Transverse colon (tissue), 4 donors: ENCODE measurements around the gene SMYD3. TPM values are rescaled to one million over a fixed set of nuclear protein-coding genes. Genes with fewer than 3 reads are reported as not detected.

Experiments used
- DNase-seq: peaks from one replicate; pipeline ENCODE4 v3.0.0-alpha.2; 2019
- H3K27ac ChIP-seq, 4 donors: fragments of 200-600 bp; sonication (generic); 2 replicates each; pipeline ENCODE4 v1.5.1; 2016 to 2018; ENCODE audit warnings: inconsistent platforms in 4 of 4
- H3K27me3 ChIP-seq: fragments of 200-600 bp; sonication (generic); 2 replicates; pipeline ENCODE4 v1.5.1; 2017; ENCODE audit warnings: inconsistent platforms
- H3K36me3 ChIP-seq, 4 donors: fragments of 200-600 bp; sonication (generic); 2 replicates each; pipeline ENCODE4 v1.5.1; 2017 to 2019; ENCODE audit warnings: inconsistent platforms in 4 of 4
- H3K4me1 ChIP-seq, 4 donors: fragments of 200-600 bp; sonication (generic); 2 replicates each; pipeline ENCODE4 v1.5.1; 2017 to 2020; ENCODE audit warnings: inconsistent platforms in 4 of 4
- H3K4me3 ChIP-seq, 4 donors: fragments of 200-600 bp; sonication (generic); 1 replicate in 1 of 4; 2 replicates in 3 of 4; pipeline versions ENCODE4 v1.5.1 to v1.6.1; 2017 to 2019; ENCODE audit warnings: inconsistent platforms in 4 of 4
- H3K9me3 ChIP-seq, 2 donors: fragments of 200-600 bp; sonication (generic); 2 replicates each; pipeline ENCODE4 v1.5.1; 2017 to 2019; ENCODE audit warnings: inconsistent platforms in 2 of 2
- EP300 ChIP-seq: sonication (generic); formaldehyde crosslinking; IDR thresholded peaks from one replicate; pipeline ENCODE4 v1.6.1; 2017; ENCODE audit warnings: antibody characterized with exemption, low read depth
- POLR2A ChIP-seq: fragments of 450-650 bp; IDR thresholded peaks from one replicate; pipeline ENCODE4 v1.6.1; 2016; ENCODE audit warnings: antibody characterized with exemption, mild to moderate bottlenecking, moderate library complexity
- POLR2AphosphoS5 ChIP-seq, 3 donors: sonication (generic); formaldehyde crosslinking; IDR thresholded peaks; one replicate each; pipeline ENCODE4 v1.6.1; 2016; ENCODE audit warnings: antibody characterized with exemption in 3 of 3
- WGBS, 2 donors: methylation state at CpG; one replicate each; pipeline ENCODE4 v1.1.5; 2018; ENCODE audit warnings: low coverage in 1 of 2; 5-methylcytosine and 5-hydroxymethylcytosine counted together
- in situ Hi-C, 4 donors: fragments of 200-750 bp; cut with MboI; loops; one replicate each; pipeline versions ENCODE4 v1.15.0 to v1.15.1; 2017; ENCODE audit warnings: low sequenced_read_pairs in 3 of 4, low pct_ligation_motif_present in 1 of 4, low pct_unique_long_range_greater_than_20kb in 1 of 4
- intact Hi-C: fragments of 100-400 bp; cut with DNase I; formaldehyde crosslinking; loops from one replicate; pipeline ENCODE4 v1.15.1; 2023; ENCODE audit warnings: low total_unique reads
- total RNA-seq, 4 donors: library from RNA; depleted of rRNA; stranded (reverse); fragments of >200 nt; gene quantifications; one replicate each; pipeline ENCODE4 v1.1.0, GENCODE V29; 2016
- TF ChIP-seq, protein P1 (sequence below), 5 experiments: fragments of 200-600 bp in 3 of 5; fragments of 450-650 bp in 2 of 5; sonication (generic) in 3 of 5; IDR thresholded peaks; 1 replicate in 2 of 5; 2 replicates in 3 of 5; pipeline ENCODE4 v1.5.1; 2016 to 2017; ENCODE audit warnings: antibody characterized with exemption in 5 of 5, inconsistent platforms in 3 of 5, mild to moderate bottlenecking in 2 of 5, moderate library complexity in 1 of 5

SMYD3 gene
- total RNA-seq, 4 donors from 2014 or later = 10.5 to 31.3 (median 25.8) TPM

DNA sequence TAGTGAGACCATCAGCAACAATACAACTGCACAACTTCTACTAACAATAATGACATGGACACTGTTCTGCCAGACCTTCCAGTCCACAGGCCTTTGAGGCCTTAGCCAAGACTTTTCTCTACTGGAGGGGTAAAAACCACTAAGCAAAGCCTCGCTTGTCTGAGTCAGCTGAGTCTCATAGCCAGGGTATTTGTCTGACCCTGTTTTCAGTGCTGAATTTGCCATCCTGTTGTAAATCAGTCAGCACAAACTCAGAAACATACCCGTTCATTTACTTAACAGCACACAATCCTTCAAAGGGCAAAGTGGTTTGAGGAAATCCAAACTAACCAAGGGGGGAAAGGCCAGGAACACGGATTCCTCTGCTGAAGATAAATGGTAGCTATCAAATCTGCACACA lies 537.8 kb downstream of the SMYD3 start:
- H3K9me3 ChIP-seq = no peaks in the 10 kb centered on the region
- no peaks in the 10 kb centered on the region for H3K27me3 ChIP-seq
- DNase-seq = no peak
- H3K4me1 ChIP-seq = peaks cover 0 to 3% (median 0%) of the 10 kb centered on the region in 4 donors
- no peak for TF ChIP-seq POLR2AphosphoS5 (IDR thresholded peaks at IDR 0.05)
- TF ChIP-seq POLR2A = no peak
- no peak for TF ChIP-seq EP300
- TF ChIP-seq, protein P1, sequence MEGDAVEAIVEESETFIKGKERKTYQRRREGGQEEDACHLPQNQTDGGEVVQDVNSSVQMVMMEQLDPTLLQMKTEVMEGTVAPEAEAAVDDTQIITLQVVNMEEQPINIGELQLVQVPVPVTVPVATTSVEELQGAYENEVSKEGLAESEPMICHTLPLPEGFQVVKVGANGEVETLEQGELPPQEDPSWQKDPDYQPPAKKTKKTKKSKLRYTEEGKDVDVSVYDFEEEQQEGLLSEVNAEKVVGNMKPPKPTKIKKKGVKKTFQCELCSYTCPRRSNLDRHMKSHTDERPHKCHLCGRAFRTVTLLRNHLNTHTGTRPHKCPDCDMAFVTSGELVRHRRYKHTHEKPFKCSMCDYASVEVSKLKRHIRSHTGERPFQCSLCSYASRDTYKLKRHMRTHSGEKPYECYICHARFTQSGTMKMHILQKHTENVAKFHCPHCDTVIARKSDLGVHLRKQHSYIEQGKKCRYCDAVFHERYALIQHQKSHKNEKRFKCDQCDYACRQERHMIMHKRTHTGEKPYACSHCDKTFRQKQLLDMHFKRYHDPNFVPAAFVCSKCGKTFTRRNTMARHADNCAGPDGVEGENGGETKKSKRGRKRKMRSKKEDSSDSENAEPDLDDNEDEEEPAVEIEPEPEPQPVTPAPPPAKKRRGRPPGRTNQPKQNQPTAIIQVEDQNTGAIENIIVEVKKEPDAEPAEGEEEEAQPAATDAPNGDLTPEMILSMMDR (IDR thresholded peaks at IDR 0.05) = no peak
- H3K36me3 ChIP-seq = no peaks in the 10 kb centered on the region
- intact Hi-C loops = no loop called here
- WGBS, 2 donors = 72 to 86% methylated on average over 2 to 3 of the region's 3 CpGs
- in situ Hi-C loops = no loop called here
- no peak overlapping the region for H3K4me3 ChIP-seq
- H3K27ac ChIP-seq = no peak overlapping the region

DNA sequence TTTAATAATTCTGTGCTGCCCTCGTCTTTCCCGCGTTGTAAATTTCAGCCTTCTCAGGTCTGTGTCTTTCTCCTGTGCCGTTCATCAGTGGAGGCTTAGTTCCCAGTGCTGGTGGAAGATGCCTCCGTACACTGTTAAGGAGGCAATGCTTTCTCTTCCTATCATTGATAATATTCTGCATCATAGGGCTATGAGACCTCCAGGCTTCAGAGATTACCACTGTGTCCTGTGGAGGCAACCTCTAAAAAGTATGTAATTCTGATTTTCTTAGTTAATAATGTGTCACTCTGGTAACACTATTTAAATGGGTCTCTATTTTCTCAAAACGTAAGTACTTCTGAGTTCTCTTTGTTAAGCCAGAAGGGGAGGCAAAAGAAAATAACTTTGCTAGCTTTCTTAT lies 538.3 kb downstream of the SMYD3 start:
- H3K27ac ChIP-seq = no peak overlapping the region
- peaks cover 0 to 3% (median 0%) of the 10 kb centered on the region in 4 donors for H3K4me1 ChIP-seq
- TF ChIP-seq POLR2AphosphoS5 (IDR thresholded peaks at IDR 0.05) (no peak), POLR2A (no peak), EP300 (no peak)
- TF ChIP-seq, protein P1 (IDR thresholded peaks at IDR 0.05) = no peak
- 91 to 95% methylated on average over 5 to 6 of the region's 6 CpGs for WGBS, 2 donors
- H3K36me3 ChIP-seq = no peaks in the 10 kb centered on the region
- H3K27me3 ChIP-seq = no peaks in the 10 kb centered on the region
- no peak for DNase-seq
- in situ Hi-C loops (no loop called here), intact Hi-C loops (no loop called here)
- H3K9me3 ChIP-seq = no peaks in the 10 kb centered on the region
- H3K4me3 ChIP-seq = no peak overlapping the region

DNA sequence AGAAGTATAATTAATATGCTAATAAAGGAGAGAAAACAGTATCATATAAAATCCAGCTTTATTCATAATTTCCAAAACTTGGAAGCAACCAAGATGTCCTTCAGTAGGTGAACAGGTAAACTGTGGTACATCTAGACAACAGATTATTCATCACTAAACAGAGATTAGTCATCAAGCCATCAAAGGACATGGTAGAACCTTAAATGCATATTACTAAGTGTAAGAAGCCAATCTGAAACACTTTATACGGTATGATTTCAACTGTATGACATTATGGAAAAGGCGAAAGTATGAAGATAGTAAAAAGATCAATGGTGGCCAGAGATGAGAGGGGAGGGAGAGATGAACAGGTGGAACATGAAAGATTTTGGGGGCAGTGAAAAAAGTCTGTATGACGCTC lies 541.7 kb downstream of the SMYD3 start:
- no peak for TF ChIP-seq POLR2A
- TF ChIP-seq EP300 = no peak
- no peak for TF ChIP-seq POLR2AphosphoS5 (IDR thresholded peaks at IDR 0.05)
- H3K36me3 ChIP-seq = no peaks in the 10 kb centered on the region
- H3K27ac ChIP-seq = no peak overlapping the region
- in situ Hi-C loops (no loop called here), intact Hi-C loops (no loop called here)
- no peak for DNase-seq
- no peaks in the 10 kb centered on the region for H3K9me3 ChIP-seq
- no peak overlapping the region for H3K4me3 ChIP-seq
- peaks cover 0 to 3% (median 0%) of the 10 kb centered on the region in 4 donors for H3K4me1 ChIP-seq
- no peaks in the 10 kb centered on the region for H3K27me3 ChIP-seq
- 91 to 100% methylated on average over 3 of the region's 3 CpGs for WGBS, 2 donors

DNA sequence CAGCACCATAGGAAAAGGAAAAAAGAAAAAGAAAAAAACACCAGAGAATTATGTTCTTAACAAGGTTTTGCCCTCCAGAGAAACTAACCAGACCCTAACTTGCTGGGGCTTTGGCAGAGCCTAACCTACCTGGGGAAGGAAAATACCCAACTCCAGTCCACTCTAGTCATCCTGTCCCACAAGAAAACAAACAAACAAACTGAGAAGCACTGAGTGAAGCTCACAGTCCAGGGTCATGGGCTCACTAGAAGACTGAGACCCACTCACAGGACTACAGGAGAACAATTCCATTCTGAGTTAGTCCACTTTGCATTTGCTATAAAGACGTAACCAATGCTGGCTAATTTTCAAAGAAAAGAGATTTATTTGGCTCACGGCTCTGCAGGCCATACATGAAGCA lies 543.4 kb downstream of the SMYD3 start:
- Histone ChIP-seq H3K27me3 (no peaks in the 10 kb centered on the region), H3K4me1 (no peaks in the 10 kb centered on the region), H3K36me3 (no peaks in the 10 kb centered on the region), H3K4me3 (no peak overlapping the region), H3K27ac (no peak overlapping the region), H3K9me3 (no peaks in the 10 kb centered on the region)
- no peak for DNase-seq
- intact Hi-C loops = no loop called here
- 98% methylated on average over 2 of the region's 2 CpGs; no CpG with 5 or more reads in 1 of the 2 donors for WGBS, 2 donors
- in situ Hi-C loops = no loop called here
- no peak for TF ChIP-seq POLR2AphosphoS5 (IDR thresholded peaks at IDR 0.05)

DNA sequence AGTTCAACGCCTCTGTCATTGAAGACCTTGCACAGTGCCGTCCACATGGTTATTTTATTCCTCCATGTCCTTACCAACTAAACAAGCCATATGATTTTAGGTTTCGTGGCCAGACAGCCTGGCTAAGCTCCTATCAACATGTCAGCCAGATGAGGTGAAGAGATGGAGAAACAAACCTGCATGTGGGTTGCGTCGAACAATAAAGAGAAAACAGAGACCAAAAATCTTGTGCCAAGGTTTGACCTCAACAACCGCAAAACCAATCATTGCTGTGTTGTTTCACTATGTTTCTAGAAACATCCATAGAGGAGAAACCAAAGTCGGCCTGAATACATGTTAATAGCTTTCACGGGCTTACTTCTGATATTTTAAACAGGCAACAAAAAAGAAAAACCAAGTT lies 544.6 kb downstream of the SMYD3 start:
- TF ChIP-seq POLR2AphosphoS5 (IDR thresholded peaks at IDR 0.05) (no peak), POLR2A (no peak), EP300 (no peak)
- TF ChIP-seq, protein P1 (IDR thresholded peaks at IDR 0.05) = no peak
- Histone ChIP-seq H3K9me3 (no peaks in the 10 kb centered on the region), H3K27ac (no peak overlapping the region), H3K4me1 (no peaks in the 10 kb centered on the region), H3K4me3 (no peak overlapping the region), H3K27me3 (no peaks in the 10 kb centered on the region), H3K36me3 (no peaks in the 10 kb centered on the region)
- WGBS, 2 donors = 94 to 96% methylated on average over 6 to 8 of the region's 8 CpGs
- in situ Hi-C loops = no loop called here
- no peak for DNase-seq
- intact Hi-C loops = no loop called here
